Progenitor cell of endocrine pancreas (in vitro differentiated cells): ENCODE data around the gene NFATC2. TPM values are rescaled to one million over a fixed set of nuclear protein-coding genes. Genes with fewer than 3 reads are reported as not detected.

Source experiments
- DNase-seq: peaks from one replicate; pipeline ENCODE4 v3.0.0; 2021; ENCODE audit warnings: low spot score; ENCODE audit not compliant: unreplicated experiment
- H3K27ac Mint-ChIP-seq: 2 replicates; pipeline ENCODE4 v1.8.0; 2021; ENCODE audit warnings: mild to moderate bottlenecking, moderate library complexity, mixed read lengths
- H3K27me3 Mint-ChIP-seq: 2 replicates; pipeline ENCODE4 v1.8.0; 2021; ENCODE audit warnings: mixed read lengths
- H3K36me3 Mint-ChIP-seq: 2 replicates; pipeline ENCODE4 v1.8.0; 2022; ENCODE audit warnings: mixed read lengths; ENCODE audit not compliant: insufficient read depth
- H3K4me1 Mint-ChIP-seq: 2 replicates; pipeline ENCODE4 v1.8.0; 2021; ENCODE audit warnings: low read depth, mixed read lengths
- H3K4me3 Mint-ChIP-seq: 2 replicates; pipeline ENCODE4 v1.8.0; 2021; ENCODE audit warnings: low read depth, mild to moderate bottlenecking, moderate library complexity, mixed read lengths
- H3K9me3 Mint-ChIP-seq: 2 replicates; pipeline ENCODE4 v1.8.0; 2021; ENCODE audit warnings: low read depth, mixed read lengths
- CTCF ChIP-seq: fragments of 200-600 bp; sonication (generic); IDR thresholded peaks from one replicate; pipeline ENCODE4 v1.5.0; 2021; ENCODE audit warnings: antibody characterized with exemption, mild to moderate bottlenecking; ENCODE audit not compliant: unreplicated experiment
- total RNA-seq: library from RNA; stranded (reverse); gene quantifications from 2 replicates; pipeline ENCODE4 v1.2.1, GENCODE V29; 2021

The NFATC2 gene
- total RNA-seq, 1 donor from 2014 or later, result 11.2 TPM

- no peak for TF ChIP-seq CTCF
- H3K4me3 Mint-ChIP-seq, result no peak overlapping the region
- H3K9me3 Mint-ChIP-seq, result no peaks in the 10 kb centered on the region
- DNase-seq, result no peak
- H3K27me3 Mint-ChIP-seq, result no peaks in the 10 kb centered on the region
- H3K36me3 Mint-ChIP-seq, result peaks cover 3% of the 10 kb centered on the region
- H3K27ac Mint-ChIP-seq, result no peak overlapping the region
- peaks cover 3% of the 10 kb centered on the region for H3K4me1 Mint-ChIP-seq
These were observed 140.3 kb downstream of the NFATC2 start for GRCh38 chr20:51402201-51402600.

GRCh38 chr20:51401496-51401895, 141.0 kb downstream of the NFATC2 start:
- TF ChIP-seq CTCF, result no peak
- Mint-ChIP-seq H3K9me3 (no peaks in the 10 kb centered on the region), H3K4me1 (peaks cover 3% of the 10 kb centered on the region), H3K4me3 (no peak overlapping the region), H3K27me3 (no peaks in the 10 kb centered on the region), H3K36me3 (peaks cover 2% of the 10 kb centered on the region), H3K27ac (no peak overlapping the region)
- DNase-seq, result no peak

- H3K4me1 Mint-ChIP-seq, result peaks cover 3% of the 10 kb centered on the region
These were observed 142.2 kb downstream of the NFATC2 start for GRCh38 chr20:51400051-51400926.

GRCh38 chr20:51399006-51399890, 143.3 kb downstream of the NFATC2 start:
- no peak for TF ChIP-seq CTCF
- Mint-ChIP-seq H3K4me3 (no peak overlapping the region), H3K4me1 (peaks cover 3% of the 10 kb centered on the region), H3K36me3 (no peaks in the 10 kb centered on the region), H3K27ac (no peak overlapping the region), H3K27me3 (no peaks in the 10 kb centered on the region), H3K9me3 (no peaks in the 10 kb centered on the region)
- no peak for DNase-seq

More at GRCh38 chr20:51400051-51400926, 142.2 kb downstream of the NFATC2 start:
- Mint-ChIP-seq H3K27ac (no peak overlapping the region), H3K9me3 (no peaks in the 10 kb centered on the region), H3K27me3 (no peaks in the 10 kb centered on the region), H3K4me3 (no peak overlapping the region), H3K36me3 (no peaks in the 10 kb centered on the region)
- DNase-seq, result no peak
- no peak for TF ChIP-seq CTCF

GRCh38 chr20:51398552-51398951, 144.0 kb downstream of the NFATC2 start:
- no peaks in the 10 kb centered on the region for H3K36me3 Mint-ChIP-seq
- no peak overlapping the region for H3K27ac Mint-ChIP-seq
- H3K4me3 Mint-ChIP-seq, result no peak overlapping the region
- no peaks in the 10 kb centered on the region for H3K27me3 Mint-ChIP-seq
- TF ChIP-seq CTCF, result no peak
- DNase-seq, result no peak
- peaks cover 3% of the 10 kb centered on the region for H3K4me1 Mint-ChIP-seq
- H3K9me3 Mint-ChIP-seq, result no peaks in the 10 kb centered on the region
